ENCODE measurements around the gene ZNF862. TPM values are rescaled to one million over a fixed set of nuclear protein-coding genes. Genes with fewer than 3 reads are reported as not detected.

ZNF862 gene
- total RNA-seq, 2 donors from 2014 or later, result 18.4 to 40.8 TPM

- Mint-ChIP-seq H3K27me3 (no peaks in the 10 kb centered on the region), H3K4me1 (no peaks in the 10 kb centered on the region), H3K4me3 (no peak overlapping the region), H3K36me3 (ENCODE audit: low read depth) (no peaks in the 10 kb centered on the region), H3K27ac (no peak overlapping the region), H3K9me3 (no peaks in the 10 kb centered on the region)
- no peak for ATAC-seq (replicated peaks)
Measured at GRCh38 chr7:149817301-149817771, 20.8 kb upstream of the ZNF862 start.

DNA sequence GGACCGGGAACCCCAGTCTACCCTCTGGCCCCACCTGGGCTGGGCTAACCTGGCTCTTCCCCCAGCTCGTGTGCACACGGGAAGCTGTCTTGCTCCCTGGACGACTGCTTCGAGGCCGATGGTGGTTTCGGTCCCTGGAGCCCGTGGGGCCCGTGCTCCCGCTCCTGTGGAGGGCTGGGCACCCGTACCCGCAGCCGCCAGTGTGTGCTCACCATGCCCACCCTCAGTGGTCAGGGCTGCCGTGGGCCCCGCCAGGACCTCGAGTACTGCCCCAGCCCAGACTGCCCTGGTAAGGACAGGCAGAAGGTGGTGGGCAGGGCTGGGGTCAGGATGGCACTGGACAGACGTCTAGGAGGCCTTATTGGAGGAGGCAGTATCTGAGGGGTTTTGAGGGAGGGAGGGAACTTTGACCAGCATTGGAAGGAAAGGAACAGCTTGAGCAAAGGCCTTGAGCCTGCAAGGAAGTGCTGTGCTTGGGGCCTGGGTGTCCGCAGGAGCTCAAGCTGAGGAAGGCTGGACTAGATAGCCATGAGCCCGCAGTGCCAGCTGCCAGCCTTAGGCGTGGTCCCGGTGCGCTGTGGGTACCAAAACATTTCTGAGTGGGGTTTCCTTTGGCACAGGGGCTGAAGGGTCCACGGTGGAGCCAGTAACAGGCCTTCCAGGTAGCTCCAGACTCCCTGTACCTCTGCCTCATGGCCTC, 20.2 kb upstream of the ZNF862 start:
- no peaks in the 10 kb centered on the region for H3K27me3 Mint-ChIP-seq
- H3K4me1 Mint-ChIP-seq, result no peaks in the 10 kb centered on the region
- H3K27ac Mint-ChIP-seq, result no peak overlapping the region
- no peaks in the 10 kb centered on the region for H3K9me3 Mint-ChIP-seq
- no peak overlapping the region for H3K4me3 Mint-ChIP-seq
- no peak for ATAC-seq (replicated peaks)
- H3K36me3 Mint-ChIP-seq (ENCODE audit: low read depth), result no peaks in the 10 kb centered on the region

DNA sequence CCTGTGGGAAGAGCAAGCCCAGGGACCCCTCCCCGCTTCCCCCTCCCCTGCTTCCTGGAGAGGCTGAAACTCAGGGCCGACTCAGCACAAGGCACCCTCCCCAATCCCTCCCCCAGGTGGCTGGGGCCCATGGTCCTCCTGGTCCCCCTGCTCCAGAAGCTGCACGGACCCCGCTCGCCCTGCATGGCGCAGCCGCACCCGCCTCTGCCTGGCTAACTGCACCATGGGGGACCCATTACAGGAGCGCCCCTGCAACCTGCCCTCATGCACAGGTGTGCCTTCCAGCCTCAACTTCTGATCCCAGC, 19.7 kb upstream of the ZNF862 start:
- H3K9me3 Mint-ChIP-seq, result no peaks in the 10 kb centered on the region
- no peak overlapping the region for H3K4me3 Mint-ChIP-seq
- no peaks in the 10 kb centered on the region for H3K27me3 Mint-ChIP-seq
- H3K27ac Mint-ChIP-seq, result no peak overlapping the region
- ATAC-seq (replicated peaks), result no peak
- no peaks in the 10 kb centered on the region for H3K4me1 Mint-ChIP-seq
- H3K36me3 Mint-ChIP-seq (ENCODE audit: low read depth), result no peaks in the 10 kb centered on the region

DNA sequence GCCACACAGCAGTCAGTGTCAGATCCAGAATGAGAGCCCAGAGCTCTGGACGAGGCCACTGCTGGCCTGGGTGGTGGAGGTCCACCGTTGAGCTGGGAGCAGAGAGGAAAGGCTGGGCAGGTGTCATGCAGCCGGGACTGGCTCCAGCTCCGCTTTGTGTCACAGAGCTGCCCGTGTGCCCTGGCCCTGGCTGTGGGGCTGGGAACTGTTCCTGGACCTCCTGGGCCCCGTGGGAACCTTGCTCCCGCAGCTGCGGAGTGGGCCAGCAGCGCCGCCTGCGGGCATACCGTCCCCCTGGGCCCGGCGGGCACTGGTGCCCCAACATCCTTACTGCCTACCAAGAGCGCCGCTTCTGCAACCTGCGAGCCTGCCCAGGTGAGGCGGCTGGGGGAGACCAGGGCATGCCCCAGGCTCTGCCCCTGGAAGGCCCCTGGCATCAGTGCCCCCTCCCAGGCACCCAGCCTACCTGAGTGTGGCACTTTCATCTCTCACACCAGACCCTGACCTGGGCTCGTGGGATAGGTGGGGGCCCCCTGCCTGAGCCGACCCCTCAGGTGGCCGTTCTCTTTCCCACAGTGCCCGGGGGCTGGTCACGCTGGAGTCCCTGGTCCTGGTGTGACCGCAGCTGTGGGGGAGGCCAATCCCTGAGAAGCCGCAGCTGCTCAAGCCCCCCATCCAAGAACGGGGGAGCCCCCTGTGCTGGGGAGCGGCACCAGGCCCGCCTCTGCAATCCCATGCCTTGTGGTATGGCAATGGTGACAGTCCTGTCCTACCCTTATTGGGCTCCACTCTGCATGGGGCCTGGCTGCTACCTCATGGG, 18.8 kb upstream of the ZNF862 start:
- H3K9me3 Mint-ChIP-seq, result no peaks in the 10 kb centered on the region
- no peak overlapping the region for H3K4me3 Mint-ChIP-seq
- H3K36me3 Mint-ChIP-seq (ENCODE audit: low read depth), result no peaks in the 10 kb centered on the region
- no peaks in the 10 kb centered on the region for H3K4me1 Mint-ChIP-seq
- H3K27me3 Mint-ChIP-seq, result no peaks in the 10 kb centered on the region
- no peak overlapping the region for H3K27ac Mint-ChIP-seq
- no peak for ATAC-seq (replicated peaks)

DNA sequence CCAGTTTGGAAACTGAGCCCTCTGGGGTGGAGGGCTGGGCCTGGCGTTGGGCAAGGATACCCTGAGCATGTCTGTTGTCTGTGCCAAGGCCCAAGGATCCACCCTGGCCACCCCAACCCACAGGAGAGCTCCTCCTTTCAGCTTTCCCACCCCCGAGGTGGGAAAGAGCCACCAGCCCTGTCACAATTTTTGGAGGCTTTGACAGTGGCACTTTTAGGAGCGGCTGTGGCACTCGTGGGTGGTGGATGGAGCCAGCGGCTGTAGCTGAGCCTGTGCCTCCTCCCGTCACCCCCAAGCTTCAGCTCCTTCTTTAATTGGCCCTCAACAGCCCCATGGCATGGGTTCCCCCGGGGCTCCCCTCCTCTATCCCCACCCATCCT, 18.2 kb upstream of the ZNF862 start:
- H3K4me1 Mint-ChIP-seq, result no peaks in the 10 kb centered on the region
- H3K27me3 Mint-ChIP-seq, result no peaks in the 10 kb centered on the region
- H3K36me3 Mint-ChIP-seq (ENCODE audit: low read depth), result no peaks in the 10 kb centered on the region
- ATAC-seq (replicated peaks), result no peak
- H3K9me3 Mint-ChIP-seq, result no peaks in the 10 kb centered on the region
- no peak overlapping the region for H3K27ac Mint-ChIP-seq
- H3K4me3 Mint-ChIP-seq, result no peak overlapping the region

- H3K4me3 Mint-ChIP-seq, result no peak overlapping the region
- no peaks in the 10 kb centered on the region for H3K36me3 Mint-ChIP-seq (ENCODE audit: low read depth)
- no peaks in the 10 kb centered on the region for H3K9me3 Mint-ChIP-seq
- H3K27ac Mint-ChIP-seq, result no peak overlapping the region
- H3K27me3 Mint-ChIP-seq, result no peaks in the 10 kb centered on the region
- H3K4me1 Mint-ChIP-seq, result no peaks in the 10 kb centered on the region
- no peak for ATAC-seq (replicated peaks)
Measured at GRCh38 chr7:149820622-149821190, 17.5 kb upstream of the ZNF862 start.

GRCh38 chr7:149821191-149822148, 16.7 kb upstream of the ZNF862 start:
- Mint-ChIP-seq H3K4me3 (no peak overlapping the region), H3K27me3 (no peaks in the 10 kb centered on the region), H3K4me1 (no peaks in the 10 kb centered on the region), H3K27ac (no peak overlapping the region), H3K9me3 (no peaks in the 10 kb centered on the region), H3K36me3 (ENCODE audit: low read depth) (no peaks in the 10 kb centered on the region)
- no peak for ATAC-seq (replicated peaks)

DNA sequence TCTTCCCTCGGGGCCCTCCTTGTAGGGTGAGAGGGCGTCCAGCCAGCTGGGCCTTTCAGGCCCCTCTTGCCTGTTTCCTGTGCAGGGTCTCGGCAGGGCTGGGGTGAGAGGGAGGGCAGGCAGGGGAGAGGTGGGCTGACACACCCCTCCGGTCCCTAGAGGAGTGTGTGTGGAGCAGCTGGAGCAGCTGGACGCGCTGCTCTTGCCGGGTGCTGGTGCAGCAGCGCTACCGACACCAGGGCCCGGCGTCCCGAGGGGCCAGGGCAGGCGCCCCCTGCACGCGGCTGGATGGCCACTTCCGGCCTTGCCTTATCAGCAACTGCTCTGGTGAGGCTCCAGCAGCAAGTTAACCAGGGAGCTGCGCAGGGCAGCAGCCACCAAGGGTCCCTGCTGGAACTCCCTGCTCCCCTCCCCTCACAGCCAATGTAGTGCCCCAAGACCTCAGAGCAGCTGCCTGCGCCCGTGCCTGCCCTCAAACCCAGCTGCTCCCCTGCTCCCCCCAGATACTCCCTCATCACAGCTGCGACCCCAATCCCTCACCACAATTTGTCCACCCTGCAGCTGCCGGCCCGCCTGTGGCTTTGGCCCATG, 15.7 kb upstream of the ZNF862 start:
- H3K27ac Mint-ChIP-seq, result no peak overlapping the region
- H3K4me3 Mint-ChIP-seq, result no peak overlapping the region
- H3K27me3 Mint-ChIP-seq, result no peaks in the 10 kb centered on the region
- no peaks in the 10 kb centered on the region for H3K36me3 Mint-ChIP-seq (ENCODE audit: low read depth)
- H3K4me1 Mint-ChIP-seq, result no peaks in the 10 kb centered on the region
- no peak for ATAC-seq (replicated peaks)
- H3K9me3 Mint-ChIP-seq, result no peaks in the 10 kb centered on the region

DNA sequence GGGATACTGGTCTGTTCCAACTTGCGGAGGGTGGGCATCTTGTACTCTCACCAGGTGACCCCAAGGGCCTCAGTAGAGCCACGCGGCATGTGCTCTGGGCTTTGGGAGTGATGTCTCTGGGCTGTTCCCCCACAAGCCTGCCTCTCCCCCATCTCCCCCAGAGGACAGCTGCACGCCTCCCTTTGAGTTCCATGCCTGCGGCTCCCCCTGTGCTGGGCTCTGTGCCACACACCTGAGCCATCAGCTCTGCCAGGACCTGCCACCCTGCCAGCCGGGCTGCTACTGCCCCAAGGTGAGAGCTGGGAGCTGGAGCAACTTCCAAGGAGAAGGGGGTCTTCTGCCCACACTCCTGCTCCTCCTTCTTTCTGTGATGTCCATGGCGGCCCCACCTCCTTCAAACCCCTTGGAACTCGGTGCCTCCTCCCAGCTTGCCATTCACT, 15.0 kb upstream of the ZNF862 start:
- H3K27me3 Mint-ChIP-seq, result no peaks in the 10 kb centered on the region
- no peak overlapping the region for H3K27ac Mint-ChIP-seq
- no peak for ATAC-seq (replicated peaks)
- no peaks in the 10 kb centered on the region for H3K9me3 Mint-ChIP-seq
- H3K36me3 Mint-ChIP-seq (ENCODE audit: low read depth), result no peaks in the 10 kb centered on the region
- H3K4me3 Mint-ChIP-seq, result no peak overlapping the region
- H3K4me1 Mint-ChIP-seq, result no peaks in the 10 kb centered on the region

DNA sequence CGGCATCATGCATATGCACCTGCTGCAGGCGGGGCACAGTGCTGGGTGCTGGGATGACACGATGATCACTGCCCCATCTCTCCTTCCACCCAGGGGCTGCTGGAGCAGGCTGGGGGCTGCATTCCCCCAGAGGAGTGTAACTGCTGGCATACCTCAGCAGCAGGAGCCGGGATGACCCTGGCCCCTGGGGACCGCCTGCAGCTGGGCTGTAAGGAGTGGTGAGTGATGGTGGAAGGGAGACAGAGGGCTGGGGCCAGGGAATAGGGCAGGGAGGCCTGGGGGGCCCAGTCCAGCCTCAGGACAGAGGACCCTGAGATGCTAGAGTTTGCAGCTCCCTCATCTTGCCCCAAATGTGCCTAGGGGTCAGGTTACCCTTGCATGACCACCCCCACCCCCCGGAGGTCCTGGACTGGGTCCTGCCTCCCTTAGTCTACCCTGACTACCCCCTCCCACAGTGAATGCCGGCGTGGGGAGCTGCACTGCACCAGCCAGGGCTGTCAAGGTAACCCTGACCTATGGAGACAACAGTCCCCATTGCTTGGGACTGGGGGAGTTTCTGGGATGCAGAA, 14.5 kb upstream of the ZNF862 start:
- no peak overlapping the region for H3K4me3 Mint-ChIP-seq
- H3K4me1 Mint-ChIP-seq, result no peaks in the 10 kb centered on the region
- no peak overlapping the region for H3K27ac Mint-ChIP-seq
- H3K36me3 Mint-ChIP-seq (ENCODE audit: low read depth), result no peaks in the 10 kb centered on the region
- ATAC-seq (replicated peaks), result no peak
- H3K9me3 Mint-ChIP-seq, result no peaks in the 10 kb centered on the region
- H3K27me3 Mint-ChIP-seq, result no peaks in the 10 kb centered on the region

DNA sequence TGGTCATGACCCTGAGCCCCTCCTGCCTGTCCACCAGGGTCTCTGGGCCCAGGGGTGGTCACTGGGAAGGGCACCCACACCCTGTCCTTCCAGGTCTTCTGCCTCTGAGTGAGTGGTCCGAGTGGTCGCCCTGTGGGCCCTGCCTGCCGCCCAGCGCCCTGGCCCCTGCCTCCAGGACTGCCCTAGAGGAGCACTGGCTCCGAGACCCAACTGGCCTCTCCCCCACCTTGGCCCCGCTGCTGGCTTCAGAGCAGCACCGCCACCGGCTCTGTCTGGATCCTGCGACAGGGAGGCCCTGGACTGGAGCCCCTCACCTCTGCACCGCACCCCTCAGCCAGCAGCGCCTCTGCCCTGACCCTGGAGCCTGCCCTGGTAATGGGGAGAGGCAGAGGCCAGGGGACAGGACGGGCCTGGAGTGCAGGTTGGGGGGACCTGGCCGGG, 13.9 kb upstream of the ZNF862 start:
- Mint-ChIP-seq H3K9me3 (no peaks in the 10 kb centered on the region), H3K27me3 (no peaks in the 10 kb centered on the region), H3K27ac (no peak overlapping the region), H3K4me3 (no peak overlapping the region), H3K4me1 (no peaks in the 10 kb centered on the region), H3K36me3 (ENCODE audit: low read depth) (no peaks in the 10 kb centered on the region)
- no peak for ATAC-seq (replicated peaks)

DNA sequence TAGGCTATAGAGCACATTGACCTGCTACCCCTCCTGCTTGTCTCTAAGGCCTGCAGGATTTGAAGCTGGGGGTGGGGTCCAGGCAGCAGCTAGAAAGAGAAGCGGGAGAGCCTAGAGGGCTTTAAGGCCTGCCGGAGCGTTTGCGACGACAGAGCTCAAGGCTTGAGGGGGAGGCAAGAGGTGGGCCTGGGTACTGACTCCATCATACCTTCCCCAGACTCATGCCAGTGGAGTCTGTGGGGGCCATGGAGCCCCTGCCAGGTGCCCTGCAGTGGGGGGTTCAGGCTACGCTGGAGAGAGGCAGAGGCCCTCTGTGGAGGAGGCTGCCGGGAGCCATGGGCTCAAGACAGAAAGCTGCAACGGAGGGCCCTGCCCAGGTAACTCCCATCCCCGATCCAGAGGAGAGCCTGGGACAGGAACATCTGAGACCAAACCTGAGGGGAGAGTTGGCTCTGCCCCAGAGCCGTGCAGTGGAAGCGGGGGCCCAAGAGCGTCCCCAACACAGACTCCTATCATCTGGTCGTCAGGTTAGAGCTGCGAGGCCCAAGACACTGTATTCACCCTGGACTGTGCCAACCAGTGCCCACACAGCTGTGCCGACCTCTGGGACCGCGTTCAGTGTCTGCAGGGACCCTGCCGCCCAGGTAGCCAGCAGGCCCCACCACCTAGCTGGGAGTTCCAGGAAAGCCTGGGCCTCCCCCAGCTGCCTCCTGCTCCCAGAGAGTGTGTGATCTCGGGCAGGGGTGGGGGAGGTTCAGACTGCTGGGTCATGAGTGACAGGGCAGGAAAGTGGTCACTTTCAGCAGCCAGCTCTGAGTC, 13.2 kb upstream of the ZNF862 start:
- Mint-ChIP-seq H3K4me1 (no peaks in the 10 kb centered on the region), H3K27me3 (no peaks in the 10 kb centered on the region), H3K4me3 (no peak overlapping the region), H3K27ac (no peak overlapping the region), H3K9me3 (no peaks in the 10 kb centered on the region), H3K36me3 (ENCODE audit: low read depth) (no peaks in the 10 kb centered on the region)
- ATAC-seq (replicated peaks), result no peak

Measured in activated T-helper 17 cell treated with anti-CD3 and anti-CD28 coated beads, Interleukin-2, amount 50 U/mL, for 72 hours (primary cell).